ENCODE results near the gene MYO10.

The MYO10 gene

DNA sequence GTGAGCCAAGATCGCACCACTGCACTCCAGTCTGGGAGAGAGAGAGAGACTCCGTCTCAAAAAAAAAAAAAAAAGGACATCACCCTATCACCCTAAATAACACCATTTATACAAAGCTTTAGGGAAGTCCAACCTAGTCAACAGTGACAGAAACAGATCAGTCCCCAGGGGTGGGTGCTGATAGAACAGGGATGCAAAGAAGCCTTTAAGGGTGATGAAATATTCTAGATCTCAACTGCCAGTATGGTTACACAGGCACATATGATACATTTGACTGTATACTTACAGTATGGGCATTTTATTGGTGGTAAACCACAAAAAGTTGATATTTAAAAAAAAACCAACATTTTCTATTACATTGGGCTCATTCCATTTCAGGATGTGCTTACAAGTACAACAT lies 324.1 kb downstream of the MYO10 start:
- Mint-ChIP-seq H3K36me3 (ENCODE audit: low read depth) (peaks cover 3% of the 10 kb centered on the region), H3K4me1 (peaks cover 11% of the 10 kb centered on the region), H3K4me3 (no peak overlapping the region), H3K27me3 (ENCODE audit: low read depth) (peaks cover 32% of the 10 kb centered on the region), H3K9me3 (peaks cover 2% of the 10 kb centered on the region), H3K27ac (no peak overlapping the region)
- TF ChIP-seq CTCF (IDR thresholded peaks at IDR 0.05; ENCODE audit: unreplicated experiment in 3 of 3), result no peak

All from nephron (organoid).